Vagina (tissue), 2 donors: ENCODE results near the gene METTL25B. TPM values are rescaled to one million over a fixed set of nuclear protein-coding genes. Genes with fewer than 3 reads are reported as not detected.

ENCODE experiments used
- DNase-seq, 2 donors: peaks; one replicate each; pipeline ENCODE4 v3.0.0-alpha.2; 2017; ENCODE audit errors: extremely low spot score in 2 of 2
- H3K27ac ChIP-seq: fragments of 200-600 bp; sonication (generic); one replicate; pipeline ENCODE4 v1.5.1; 2019
- H3K27me3 ChIP-seq: fragments of 200-600 bp; sonication (generic); one replicate; pipeline ENCODE4 v1.5.1; 2019
- H3K36me3 ChIP-seq, 2 donors: fragments of 200-600 bp; sonication (generic); one replicate each; pipeline ENCODE4 v1.5.1; 2017 to 2019
- H3K4me1 ChIP-seq: fragments of 200-600 bp; sonication (generic); one replicate; pipeline ENCODE4 v1.5.1; 2019
- H3K4me3 ChIP-seq, 2 donors: fragments of 200-600 bp; sonication (generic); 1 replicate in 1 of 2; 2 replicates in 1 of 2; pipeline ENCODE4 v1.5.1; 2016 to 2019
- H3K9me3 ChIP-seq: fragments of 200-600 bp; sonication (generic); one replicate; pipeline ENCODE4 v1.5.1; 2019
- CTCF ChIP-seq, 3 experiments: fragments of 450-650 bp in 2 of 3; fragments of 200-600 bp in 1 of 3; sonication (generic) in 1 of 3; IDR thresholded peaks; one replicate each; pipeline ENCODE4 v1.5.1; 2017 to 2019; ENCODE audit warnings: antibody characterized with exemption in 3 of 3, mild to moderate bottlenecking in 2 of 3, moderate library complexity in 2 of 3
- POLR2A ChIP-seq, 2 donors: fragments of 450-650 bp; IDR thresholded peaks; one replicate each; pipeline ENCODE4 v1.6.1; 2017; ENCODE audit warnings: antibody characterized with exemption in 2 of 2, mild to moderate bottlenecking in 2 of 2, moderate library complexity in 2 of 2
- POLR2AphosphoS5 ChIP-seq, 2 donors: sonication (generic); formaldehyde crosslinking; IDR thresholded peaks; one replicate each; pipeline ENCODE4 v1.9.0; 2017; ENCODE audit warnings: antibody characterized with exemption in 2 of 2, mild to moderate bottlenecking in 2 of 2, low read depth in 1 of 2; ENCODE audit not compliant: insufficient read depth in 1 of 2
- intact Hi-C: fragments of 100-400 bp; cut with DNase I; formaldehyde crosslinking; loops from one replicate; pipeline ENCODE4 v1.15.1; 2023
- total RNA-seq: library from RNA; depleted of rRNA; stranded (reverse); fragments of >200 nt; gene quantifications from one replicate; pipeline ENCODE4 v1.2.3, GENCODE V29; 2016

Gene METTL25B
- total RNA-seq, 1 donor from 2014 or later = 17.7 TPM

GRCh38 chr1:156708218-156708661 is 20.0 kb upstream of the METTL25B start:
- Histone ChIP-seq H3K4me1 (peaks cover 100% of the 10 kb centered on the region), H3K9me3 (no peaks in the 10 kb centered on the region), H3K27ac (peak overlapping the region; percentile 95), H3K4me3 (no peak overlapping the region), H3K27me3 (no peaks in the 10 kb centered on the region), H3K36me3 (no peaks in the 10 kb centered on the region)
- no peak for DNase-seq
- TF ChIP-seq POLR2A (IDR thresholded peaks at IDR 0.05) (no peak), POLR2AphosphoS5 (IDR thresholded peaks at IDR 0.05; ENCODE audit: insufficient read depth in 1 of 2, low read depth in 1 of 2) (no peak), CTCF (IDR thresholded peaks at IDR 0.05) (no peak)
- intact Hi-C loops = no loop called here

GRCh38 chr1:156709031-156709430 is 19.2 kb upstream of the METTL25B start:
- H3K27me3 ChIP-seq = no peaks in the 10 kb centered on the region
- no peaks in the 10 kb centered on the region for H3K36me3 ChIP-seq
- no peak overlapping the region for H3K4me3 ChIP-seq
- intact Hi-C loops = no loop called here
- peak overlapping the region; percentile 95 for H3K27ac ChIP-seq
- peaks cover 93% of the 10 kb centered on the region for H3K4me1 ChIP-seq
- no peak for DNase-seq
- TF ChIP-seq CTCF (IDR thresholded peaks at IDR 0.05) (no peak), POLR2AphosphoS5 (IDR thresholded peaks at IDR 0.05; ENCODE audit: insufficient read depth in 1 of 2, low read depth in 1 of 2) (no peak), POLR2A (IDR thresholded peaks at IDR 0.05) (no peak)
- no peaks in the 10 kb centered on the region for H3K9me3 ChIP-seq

GRCh38 chr1:156709757-156710489 is 18.3 kb upstream of the METTL25B start:
- intact Hi-C loops = no loop called here
- H3K9me3 ChIP-seq = no peaks in the 10 kb centered on the region
- no peaks in the 10 kb centered on the region for H3K36me3 ChIP-seq
- peak in 1 of 2 donors; percentile 96 for DNase-seq
- peak overlapping the region; percentile 95 for H3K27ac ChIP-seq
- no peaks in the 10 kb centered on the region for H3K27me3 ChIP-seq
- H3K4me1 ChIP-seq = peaks cover 84% of the 10 kb centered on the region
- no peak overlapping the region for H3K4me3 ChIP-seq
- TF ChIP-seq POLR2AphosphoS5 (IDR thresholded peaks at IDR 0.05; ENCODE audit: insufficient read depth in 1 of 2, low read depth in 1 of 2) = peak; percentile 33 to 37
- no peak for TF ChIP-seq CTCF (IDR thresholded peaks at IDR 0.05)

- Histone ChIP-seq H3K9me3 (no peaks in the 10 kb centered on the region), H3K36me3 (no peaks in the 10 kb centered on the region), H3K4me3 (no peak overlapping the region), H3K27me3 (no peaks in the 10 kb centered on the region), H3K27ac (peak overlapping the region; percentile 95), H3K4me1 (peaks cover 71% of the 10 kb centered on the region)
- intact Hi-C loops = no loop called here
- TF ChIP-seq CTCF (IDR thresholded peaks at IDR 0.05) = no peak
- no peak for DNase-seq
Measured at GRCh38 chr1:156711011-156711817, 17.1 kb upstream of the METTL25B start.

GRCh38 chr1:156712626-156713025 is 15.6 kb upstream of the METTL25B start:
- peak overlapping the region; percentile 95 for H3K27ac ChIP-seq
- H3K4me1 ChIP-seq = peaks cover 57% of the 10 kb centered on the region
- no peak for DNase-seq
- no peaks in the 10 kb centered on the region for H3K9me3 ChIP-seq
- H3K36me3 ChIP-seq = no peaks in the 10 kb centered on the region
- no peaks in the 10 kb centered on the region for H3K27me3 ChIP-seq
- intact Hi-C loops = no loop called here
- TF ChIP-seq CTCF (IDR thresholded peaks at IDR 0.05) = no peak
- TF ChIP-seq POLR2AphosphoS5 (IDR thresholded peaks at IDR 0.05; ENCODE audit: insufficient read depth in 1 of 2, low read depth in 1 of 2) = no peak
- H3K4me3 ChIP-seq = no peak overlapping the region
